HepG2 (cell line): Measurements from ENCODE around the gene LGALS8. TPM values are rescaled to one million over a fixed set of nuclear protein-coding genes. Genes with fewer than 3 reads are reported as not detected.
A peak's percentile ranks its signal among the peaks of the same experiment; 100 is the strongest.

Experiments used
- ATF2 ChIP-seq: sonication (generic); formaldehyde crosslinking; IDR thresholded peaks from 2 replicates; pipeline ENCODE4 v1.4.0; 2020; ENCODE audit warnings: missing genetic modification reagents
- FOXO1 ChIP-seq: sonication (generic); formaldehyde crosslinking; IDR thresholded peaks from 2 replicates; pipeline ENCODE4 v1.4.0; 2020; ENCODE audit warnings: missing genetic modification reagents
- HMG20A ChIP-seq: IDR thresholded peaks from 2 replicates; pipeline ENCODE4 v1.6.1; 2016; ENCODE audit warnings: borderline replicate concordance
- KAT2B ChIP-seq: fragments of 150-350 bp; IDR thresholded peaks from 2 replicates; pipeline ENCODE4 v1.6.1; 2014; ENCODE audit warnings: low read depth, low read length, borderline replicate concordance
- KDM2A ChIP-seq: sonication (generic); formaldehyde crosslinking; IDR thresholded peaks from 2 replicates; pipeline ENCODE4 v1.4.0; 2020; ENCODE audit warnings: low read depth, missing genetic modification reagents, borderline replicate concordance
- KDM4B ChIP-seq: sonication (generic); formaldehyde crosslinking; IDR thresholded peaks from 2 replicates; pipeline ENCODE4 v1.4.0; 2020; ENCODE audit warnings: missing genetic modification reagents
- KLF16 ChIP-seq, 2 experiments: sonication (generic) in 1 of 2; formaldehyde crosslinking in 1 of 2; IDR thresholded peaks; 2 replicates each; pipeline versions ENCODE4 v1.6.1 to v1.8.0; 2016 to 2023; ENCODE audit warnings: missing genetic modification reagents in 2 of 2, missing compliant biosample characterization in 1 of 2
- MED1 ChIP-seq: sonication (generic); formaldehyde crosslinking; IDR thresholded peaks from 2 replicates; pipeline ENCODE4 v1.4.0; 2020; ENCODE audit warnings: missing genetic modification reagents
- NPAS2 ChIP-seq: sonication (generic); formaldehyde crosslinking; IDR thresholded peaks from 2 replicates; pipeline ENCODE4 v1.8.0; 2022; ENCODE audit warnings: mild to moderate bottlenecking, missing genetic modification reagents, borderline replicate concordance
- NR2F1 ChIP-seq, 2 experiments: fragments of 450-650 bp in 1 of 2; formaldehyde crosslinking in 1 of 2; IDR thresholded peaks; 2 replicates each; pipeline versions ENCODE4 v1.5.0 to v1.6.1; 2016 to 2020; ENCODE audit warnings: mild to moderate bottlenecking in 1 of 2, missing compliant biosample characterization in 1 of 2, missing genetic modification reagents in 1 of 2, moderate library complexity in 1 of 2
- PITX1 ChIP-seq: sonication (generic); formaldehyde crosslinking; IDR thresholded peaks from 2 replicates; pipeline ENCODE4 v1.5.1; 2020; ENCODE audit warnings: mild to moderate bottlenecking, missing genetic modification reagents
- PTBP1 ChIP-seq: fragments of 200-400 bp; formaldehyde crosslinking; IDR thresholded peaks from 2 replicates; pipeline ENCODE4 v1.6.1; 2018; ENCODE audit warnings: low read length, low read depth; ENCODE audit not compliant: poor library complexity, severe bottlenecking
- RERE ChIP-seq: IDR thresholded peaks from 2 replicates; pipeline ENCODE4 v1.6.1; 2016; ENCODE audit warnings: low read depth, missing genetic modification reagents, missing compliant biosample characterization
- SP5 ChIP-seq: IDR thresholded peaks from 2 replicates; pipeline ENCODE4 v1.6.1; 2016; ENCODE audit warnings: low read depth, borderline replicate concordance
- U2AF1 ChIP-seq: fragments of 200-400 bp; formaldehyde crosslinking; optimal IDR thresholded peaks from 2 replicates; pipeline ENCODE3; 2017; ENCODE audit warnings: mild to moderate bottlenecking, low read depth, low read length
- ZBTB20 ChIP-seq: sonication (generic); formaldehyde crosslinking; IDR thresholded peaks from 2 replicates; pipeline ENCODE4 v1.8.1; 2023; ENCODE audit warnings: missing genetic modification reagents, low read depth, mild to moderate bottlenecking, borderline replicate concordance
- ZBTB39 ChIP-seq: sonication (generic); formaldehyde crosslinking; IDR thresholded peaks from 2 replicates; pipeline ENCODE4 v1.5.0; 2020; ENCODE audit warnings: missing genetic modification reagents
- ZNF234 ChIP-seq: sonication (generic); formaldehyde crosslinking; conservative IDR thresholded peaks from 2 replicates; pipeline ENCODE4 v1.5.1; 2020; ENCODE audit warnings: mild to moderate bottlenecking, missing genetic modification reagents
- ZNF501 ChIP-seq: sonication (generic); formaldehyde crosslinking; IDR thresholded peaks from 2 replicates; pipeline ENCODE4 v1.5.1; 2020; ENCODE audit warnings: mild to moderate bottlenecking, moderate library complexity, missing genetic modification reagents
- ZSCAN9 ChIP-seq: IDR thresholded peaks from 2 replicates; pipeline ENCODE4 v1.6.1; 2016; ENCODE audit warnings: borderline replicate concordance
- polyA plus RNA-seq, 8 experiments: library from polyadenylated mRNA; depleted of rRNA in 3 of 8; stranded (reverse) in 7 of 8; unstranded in 1 of 8; fragments of >200 nt; fragmentation: Illumina TruSeq in 4 of 8; extraction: Trizol in 4 of 8; gene quantifications; 2 replicates each; pipeline versions ENCODE4 v1.2.1 to v1.2.3, GENCODE V29; 2011 to 2016; ENCODE audit warnings: low read depth in 4 of 8, missing spikeins in 1 of 8, mixed read lengths in 1 of 8; ENCODE audit not compliant: insufficient read depth in 1 of 8
- total RNA-seq, 5 experiments: library from RNA; depleted of rRNA; stranded (reverse); fragments of >200 nt; fragmentation: Illumina TruSeq; extraction: Trizol; gene quantifications; 2 replicates each; pipeline ENCODE4 v1.2.3, GENCODE V29; 2016; ENCODE audit warnings: low read depth in 1 of 5

The LGALS8 gene
- total and polyA plus RNA-seq, 2 of the 13 experiments (the other 11 are each of a cell fraction or from before 2014, with no cell fraction given) = 29.3 to 185 TPM

DNA sequence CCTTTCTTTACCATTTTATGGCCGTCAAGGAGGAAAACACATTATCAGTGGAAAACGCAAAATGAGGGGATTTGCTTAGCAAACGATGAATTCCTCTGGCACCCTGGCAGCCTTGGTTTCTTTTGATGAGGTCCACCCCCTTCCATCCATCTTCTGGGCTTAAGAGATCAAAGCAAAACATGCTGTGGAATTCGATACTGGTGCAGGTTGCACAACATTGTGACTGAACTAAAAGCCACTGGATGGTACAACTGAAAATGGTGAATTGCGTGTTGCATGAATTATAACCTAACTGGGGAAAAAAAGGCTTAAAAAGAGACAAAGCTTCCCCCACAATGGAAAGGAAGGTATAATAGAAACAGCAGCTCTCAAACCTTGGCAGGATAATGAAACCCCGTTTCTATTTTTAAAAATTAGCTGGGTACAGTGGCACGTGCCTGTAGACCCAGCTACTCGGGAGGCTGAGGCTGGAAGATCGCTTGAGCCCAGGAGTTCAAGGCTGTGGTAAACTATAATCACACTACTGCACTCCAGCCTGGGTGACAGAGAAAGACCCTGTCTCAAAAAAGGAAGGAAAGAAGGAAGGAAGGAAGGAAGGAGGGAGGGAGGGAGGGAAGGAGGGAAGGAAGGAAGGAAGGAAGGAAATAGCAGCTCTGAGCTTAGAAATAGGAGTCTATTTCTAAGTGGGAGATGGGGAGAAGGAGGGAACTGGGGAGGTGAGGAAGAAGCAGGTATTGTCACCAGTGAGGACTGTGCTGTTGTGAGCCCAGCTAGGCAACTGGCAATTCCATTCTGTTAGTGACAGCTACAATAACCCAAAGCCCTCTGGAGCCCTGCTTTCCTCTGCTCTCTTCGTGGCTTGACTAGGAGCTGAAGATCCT, 29.0 kb upstream of the LGALS8 start (continued):
- peak; percentile 34; the same call in 1 of the 2 replicates for TF ChIP-seq KDM4B
- peak; percentile 60; the same call in 1 of the 2 replicates for TF ChIP-seq ZNF501
- TF ChIP-seq ZBTB20 (CRISPR knock-in tag) = peak; percentile 34; the same call in 1 of the 2 replicates
- no peak for TF ChIP-seq KDM2A (CRISPR knock-in tag)
- TF ChIP-seq KLF16 (CRISPR knock-in tag; IDR thresholded peaks at IDR 0.05) = peak in 1 of 2 experiments; percentile 61; a peak in 1 of 4 replicates
- peak; percentile 82 for TF ChIP-seq SP5 (CRISPR knock-in tag)
- TF ChIP-seq PITX1 = peak; percentile 99
- peak; percentile 95 for TF ChIP-seq MED1 (CRISPR knock-in tag)
- peak; percentile 76 for TF ChIP-seq FOXO1 (CRISPR knock-in tag)
- TF ChIP-seq RERE = peak; percentile 73
- no peak for TF ChIP-seq U2AF1
- TF ChIP-seq NPAS2 (CRISPR knock-in tag) = no peak
- no peak for TF ChIP-seq ZNF234 (CRISPR knock-in tag)
- no peak for TF ChIP-seq KAT2B
- TF ChIP-seq NR2F1 (CRISPR knock-in tag; IDR thresholded peaks at IDR 0.05) = 0 out of 4 replicates have a peak, but pooled peaks of 1 of the 2 experiments have one; percentile 19
- TF ChIP-seq PTBP1 = no peak
- TF ChIP-seq HMG20A (CRISPR knock-in tag) = peak; percentile 78; the same call in 1 of the 2 replicates
- TF ChIP-seq ATF2 (CRISPR knock-in tag) = peak; percentile 41; the same call in 1 of the 2 replicates
- peak; percentile 44; the same call in 1 of the 2 replicates for TF ChIP-seq ZSCAN9 (CRISPR knock-in tag)
- TF ChIP-seq ZBTB39 (CRISPR knock-in tag) = no peak; the same call in 1 of the 2 replicates
